Endothelial cell of umbilical vein (primary cell): Measurements from ENCODE around the gene TNIK. TPM values are rescaled to one million over a fixed set of nuclear protein-coding genes. Genes with fewer than 3 reads are reported as not detected.

Source experiments
- BruUV-seq: library from RNA; stranded (reverse); fragments of 400-500 nt; replicated peaks from 2 replicates; lab custom pipeline; 2021; lab: Mats Ljungman, UMichigan
- CTCF ChIA-PET: fragments of 300-600, 350-600 bp; sonication (Branson Sonifier 250); formaldehyde crosslinking; loops from one replicate; lab custom pipeline; 2021; ENCODE audit warnings: antibody characterized with exemption, inconsistent platforms; lab: Charles Lee
- POLR2A ChIA-PET: fragments of 300-600, 350-600 bp; sonication (Branson Sonifier 250); formaldehyde crosslinking; loops from one replicate; lab custom pipeline; 2021; ENCODE audit warnings: antibody characterized with exemption, inconsistent platforms; lab: Charles Lee
- DNase-seq: peaks from one replicate; pipeline ENCODE4 v3.0.0-alpha.2; 2011; ENCODE audit warnings: low read depth, low spot score
- FAIRE-seq: peaks from 2 replicates; lab custom pipeline; 2011; peaks lifted over from hg19 to GRCh38; lab: Jason Lieb, UNC
- H2AFZ ChIP-seq: 2 replicates; pipeline ENCODE4 v1.6.0; 2012; ENCODE audit warnings: low read depth, low read length, control low read depth, inconsistent platforms
- H3K27ac ChIP-seq: 2 replicates; pipeline ENCODE4 v1.5.1; 2011; ENCODE audit warnings: low read depth, mild to moderate bottlenecking, control low read depth, low read length, moderate library complexity; ENCODE audit not compliant: insufficient read depth
- H3K27me3 ChIP-seq, 2 experiments: 2 replicates each; pipeline versions ENCODE4 v1.6.0 to v1.6.1; 2011; ENCODE audit warnings: low read length in 2 of 2, mixed read lengths in 1 of 2; ENCODE audit not compliant: control insufficient read depth in 2 of 2, insufficient read depth in 2 of 2
- H3K36me3 ChIP-seq, 2 experiments: 2 replicates in 1 of 2; 3 replicates in 1 of 2; pipeline ENCODE4 v1.5.1; 2011; ENCODE audit warnings: low read length in 2 of 2, mild to moderate bottlenecking in 1 of 2, moderate library complexity in 1 of 2; ENCODE audit not compliant: control insufficient read depth in 2 of 2, insufficient read depth in 2 of 2; ENCODE audit errors: extremely low read depth in 1 of 2
- H3K4me1 ChIP-seq: 3 replicates; pipeline ENCODE4 v1.5.1; 2011; ENCODE audit warnings: mild to moderate bottlenecking, low read length; ENCODE audit not compliant: control insufficient read depth, insufficient read depth; ENCODE audit errors: extremely low read depth
- H3K4me2 ChIP-seq: 2 replicates; pipeline ENCODE4 v1.6.1; 2011; ENCODE audit warnings: low read length, control low read depth, mixed read lengths; ENCODE audit not compliant: insufficient read depth
- H3K4me3 ChIP-seq, 3 experiments: fragments of 200-600 bp in 1 of 3; sonication (generic), shearing (Covaris generic) in 1 of 3; replicated peaks in 1 of 3; 2 replicates each; pipeline ENCODE4 v1.5.1; 2011 to 2016; ENCODE audit warnings: control low read depth in 3 of 3, low read length in 3 of 3, mild to moderate bottlenecking in 2 of 3, inconsistent platforms in 1 of 3, low read depth in 1 of 3, moderate library complexity in 1 of 3; ENCODE audit not compliant: insufficient read depth in 1 of 3
- H3K79me2 ChIP-seq: 2 replicates; pipeline ENCODE4 v1.6.0; 2012; ENCODE audit warnings: low read length, inconsistent platforms; ENCODE audit not compliant: control insufficient read depth, insufficient read depth
- H3K9ac ChIP-seq: replicated peaks from 2 replicates; pipeline ENCODE3; 2011; ENCODE audit warnings: low read length, control low read depth; ENCODE audit not compliant: insufficient read depth; ENCODE audit errors: extremely low read depth
- H3K9me1 ChIP-seq: replicated peaks from 3 replicates; pipeline ENCODE4 v1.6.0; 2011; ENCODE audit warnings: mild to moderate bottlenecking, low read length; ENCODE audit not compliant: control insufficient read depth, insufficient read depth; ENCODE audit errors: extremely low read depth
- H3K9me3 ChIP-seq: replicated peaks from 2 replicates; pipeline ENCODE4 v1.5.1; 2012; ENCODE audit warnings: low read length, inconsistent platforms; ENCODE audit not compliant: control insufficient read depth, insufficient read depth
- H4K20me1 ChIP-seq: replicated peaks from 2 replicates; pipeline ENCODE3; 2011; ENCODE audit warnings: mild to moderate bottlenecking, low read length; ENCODE audit not compliant: control insufficient read depth, insufficient read depth; ENCODE audit errors: extremely low read depth
- CTCF ChIP-seq, 2 donors: IDR thresholded peaks; 1 replicate in 1 of 2; 2 replicates in 1 of 2; pipeline ENCODE4 v1.5.1; 2011; ENCODE audit warnings: low read length in 2 of 2, mild to moderate bottlenecking in 2 of 2, moderate library complexity in 2 of 2, control low read depth in 1 of 2, inconsistent platforms in 1 of 2, low read depth in 1 of 2; ENCODE audit not compliant: insufficient read depth in 1 of 2; ENCODE audit errors: extremely low read depth in 1 of 2
- EZH2 ChIP-seq: IDR thresholded peaks from 2 replicates; pipeline ENCODE4 v1.6.1; 2012; ENCODE audit warnings: borderline replicate concordance, low read depth, mild to moderate bottlenecking, moderate library complexity, low read length, inconsistent platforms; ENCODE audit not compliant: severe bottlenecking
- FOS ChIP-seq: IDR thresholded peaks from 2 replicates; pipeline ENCODE4 v1.6.1; 2011; ENCODE audit warnings: mild to moderate bottlenecking, low read length, moderate library complexity, borderline replicate concordance; ENCODE audit not compliant: insufficient read depth
- GATA2 ChIP-seq: IDR thresholded peaks from 2 replicates; pipeline ENCODE4 v1.7.0; 2011; ENCODE audit warnings: low read depth, mild to moderate bottlenecking, moderate library complexity, mixed read lengths, low read length; ENCODE audit not compliant: insufficient read length, insufficient read depth
- JUN ChIP-seq: IDR thresholded peaks from 2 replicates; pipeline ENCODE4 v1.6.1; 2011; ENCODE audit warnings: borderline replicate concordance, low read depth; ENCODE audit not compliant: insufficient read length, insufficient read depth
- MAX ChIP-seq: IDR thresholded peaks from 2 replicates; pipeline ENCODE4 v1.6.1; 2011; ENCODE audit not compliant: insufficient read depth, insufficient read length
- MYC ChIP-seq: IDR thresholded peaks from one replicate; pipeline ENCODE4 v1.6.1; 2011; ENCODE audit warnings: mild to moderate bottlenecking, low read depth, low read length
- POLR2A ChIP-seq: IDR thresholded peaks from 2 replicates; pipeline ENCODE4 v1.6.1; 2012; ENCODE audit warnings: low read depth, mild to moderate bottlenecking, control low read depth, low read length
- POLR2AphosphoS5 ChIP-seq: IDR thresholded peaks from 2 replicates; pipeline ENCODE4 v1.6.1; 2012; ENCODE audit warnings: low read depth, mild to moderate bottlenecking, control low read depth, low read length, moderate library complexity; ENCODE audit not compliant: insufficient read depth
- dilution Hi-C: fragments of 300-500 bp; cut with MboI; formaldehyde crosslinking; loops from one replicate; pipeline ENCODE4 v1.15.0; 2019; ENCODE audit warnings: low sequenced_read_pairs; ENCODE audit not compliant: extremely low pct_ligation_motif_present
- intact Hi-C: fragments of 100-400 bp; cut with micrococcal nuclease; formaldehyde crosslinking; loops from one replicate; pipeline ENCODE4 v1.10.0; 2022
- polyA plus RNA-seq, 4 experiments: library from polyadenylated mRNA; depleted of rRNA in 3 of 4; stranded (reverse) in 3 of 4; unstranded in 1 of 4; fragments of >200 nt; gene quantifications; 2 replicates each; pipeline versions ENCODE4 v1.2.1 to v1.2.3, GENCODE V29; 2011 to 2012; ENCODE audit warnings: missing spikeins in 1 of 4
- total RNA-seq: library from RNA; stranded (reverse); gene quantifications from 2 replicates; pipeline ENCODE4 v1.2.3, GENCODE V29; 2021

Gene TNIK
- total and polyA plus RNA-seq, 2 donors (not counting 3 experiments of a cell fraction or from before 2014, with no cell fraction given) = 10.9 to 39.7 TPM

- H3K4me3 ChIP-seq = no peak overlapping the region
Observed at GRCh38 chr3:171444001-171444690, 16.1 kb downstream of the TNIK start.

GRCh38 chr3:171443211-171443957 lies 16.8 kb downstream of the TNIK start:
- ChIA-PET CTCF (interaction anchor here (0.7 to 1.0 kb wide), 2 partner anchors 15 to 75 kb away, joined by 3 read pairs; no protein-coding TSS in a partner anchor), POLR2A (no interaction called here)
- no peaks in the 10 kb centered on the region for H3K27me3 ChIP-seq
- H4K20me1 ChIP-seq = no peaks in the 10 kb centered on the region
- dilution Hi-C loops (no loop called here), intact Hi-C loops (no loop called here)
- TF ChIP-seq CTCF (IDR thresholded peaks at IDR 0.05; ENCODE audit: extremely low read depth in 1 of 2, insufficient read depth in 1 of 2, low read depth in 1 of 2, low read length in 2 of 2) (no peak), JUN (peak; percentile 71)
- FAIRE-seq (peak; percentile 87), DNase-seq (peak; percentile 54)
- H3K9me3 ChIP-seq = no peaks in the 10 kb centered on the region
- no peak overlapping the region for H3K4me3 ChIP-seq
- H3K79me2 ChIP-seq = peaks cover 35% of the 10 kb centered on the region
- no TSS peak for BruUV-seq
- H3K36me3 ChIP-seq = no peaks in the 10 kb centered on the region
- H3K27ac ChIP-seq = peak overlapping the region; percentile 47
- H3K4me1 ChIP-seq = peaks cover 21% of the 10 kb centered on the region
- peak overlapping the region; percentile 52 for H3K4me2 ChIP-seq
- no peaks in the 10 kb centered on the region for H3K9me1 ChIP-seq
- H3K9ac ChIP-seq = peak overlapping the region; percentile 9
- no peak overlapping the region for H2AFZ ChIP-seq

More at GRCh38 chr3:171444001-171444690, 16.1 kb downstream of the TNIK start:
- Histone ChIP-seq H3K9ac (no peak overlapping the region), H3K4me1 (peaks cover 21% of the 10 kb centered on the region), H3K9me1 (no peaks in the 10 kb centered on the region), H3K27ac (no peak overlapping the region), H2AFZ (no peak overlapping the region), H3K27me3 (no peaks in the 10 kb centered on the region), H3K9me3 (no peaks in the 10 kb centered on the region), H3K79me2 (peaks cover 33% of the 10 kb centered on the region), H4K20me1 (no peaks in the 10 kb centered on the region), H3K4me2 (no peak overlapping the region), H3K36me3 (no peaks in the 10 kb centered on the region)
- dilution Hi-C loops = no loop called here
- no TSS peak for BruUV-seq
- FAIRE-seq (no peak), DNase-seq (no peak)
- ChIA-PET POLR2A (no interaction called here), CTCF (no interaction called here)
- intact Hi-C loops = no loop called here
- no peak for TF ChIP-seq JUN
- TF ChIP-seq POLR2AphosphoS5 = no peak
- TF ChIP-seq EZH2 = no peak
- TF ChIP-seq MYC = no peak
- TF ChIP-seq FOS = no peak
- no peak for TF ChIP-seq MAX
- no peak for TF ChIP-seq GATA2
- TF ChIP-seq POLR2A = no peak
